ENCODE results near the gene AHCTF1. TPM values are rescaled to one million over a fixed set of nuclear protein-coding genes. Genes with fewer than 3 reads are reported as not detected.

Gene AHCTF1
- 14.6 TPM for polyA plus RNA-seq (2013, experiment 1 of 2)
- 16.2 TPM for polyA plus RNA-seq (2013, experiment 2 of 2)

GRCh38 chr1:246931549-246932365, at the start of gene AHCTF1:
TSS of gene AHCTF1 (minus strand) at chr1:246931948. CDS start at chr1:246918370, 13,578 bp downstream.
- H4K8ac ChIP-seq (ENCODE audit: low read length) = peak within 1 kb of the TSS; percentile 33
- H3K27ac ChIP-seq (ENCODE audit: low read length, poor library complexity, severe bottlenecking) = peak within 1 kb of the TSS; percentile 68
- peaks cover 3% of the 10 kb centered on the region for H3K4me1 ChIP-seq (ENCODE audit: control insufficient read depth, insufficient read depth, low read depth, low read length)
- WGBS = under 1% methylated on average over 81 of the region's 90 CpGs
- H3K4me3 ChIP-seq (ENCODE audit: insufficient read depth in 1 of 2, low read depth in 1 of 2, low read length in 2 of 2) = peak within 1 kb of the TSS; percentile 87 to 99
- H4K91ac ChIP-seq (ENCODE audit: low read length) = peak within 1 kb of the TSS; percentile 43
- H3K18ac ChIP-seq (ENCODE audit: low read depth in 1 of 2, low read length in 2 of 2) = peak within 1 kb of the TSS; percentile 31 to 99
- DNase-seq = peak; percentile 99
- peak within 1 kb of the TSS; percentile 92 for H3K9ac ChIP-seq (ENCODE audit: low read length)
- peak within 1 kb of the TSS; percentile 77 for H2BK120ac ChIP-seq (ENCODE audit: low read depth, low read length)
- peak within 1 kb of the TSS; percentile 36 to 94 for H3K4ac ChIP-seq (ENCODE audit: low read depth in 1 of 2, low read length in 2 of 2)
- H2BK15ac ChIP-seq (ENCODE audit: low read depth, poor library complexity, severe bottlenecking) = peak within 1 kb of the TSS; percentile 26
- peaks cover 5 to 8% of the 10 kb centered on the region in 2 experiments for H3K36me3 ChIP-seq (ENCODE audit: control insufficient read depth in 1 of 2, insufficient read depth in 2 of 2, low read depth in 1 of 2, low read length in 2 of 2)
- no peaks in the 10 kb centered on the region for H3K27me3 ChIP-seq (ENCODE audit: control insufficient read depth in 1 of 2, insufficient read depth in 1 of 2, low read length in 2 of 2)
- no peaks in the 10 kb centered on the region for H3K9me3 ChIP-seq (ENCODE audit: control insufficient read depth, low read length)
- H2AK5ac ChIP-seq (ENCODE audit: low read length, severe bottlenecking) = no peak within 1 kb of the TSS
- H3K4me2 ChIP-seq (ENCODE audit: low read length, poor library complexity, severe bottlenecking) = peak within 1 kb of the TSS; percentile 95
- peak within 1 kb of the TSS in 1 of 2 experiments; percentile 96 for H3K23ac ChIP-seq (ENCODE audit: low read length in 2 of 2)
- H2AFZ ChIP-seq (ENCODE audit: low read depth, low read length) = peak within 1 kb of the TSS; percentile 98
- H3K14ac ChIP-seq (ENCODE audit: low read length in 2 of 2) = peak within 1 kb of the TSS in 1 of 2 experiments; percentile 98
- H2BK12ac ChIP-seq (ENCODE audit: low read length in 2 of 2) = peak within 1 kb of the TSS in 1 of 2 experiments; percentile 72
- H2BK5ac ChIP-seq (ENCODE audit: low read depth, low read length, poor library complexity, severe bottlenecking) = no peak within 1 kb of the TSS
- no peaks in the 10 kb centered on the region for H3K79me1 ChIP-seq (replicated peaks; ENCODE audit: low read length, poor library complexity, severe bottlenecking)

- no peak overlapping the region for H3K14ac ChIP-seq (ENCODE audit: low read length in 2 of 2)
- no peak overlapping the region for H2AK5ac ChIP-seq (ENCODE audit: low read length, severe bottlenecking)
- H4K91ac ChIP-seq (ENCODE audit: low read length) = no peak overlapping the region
- no peak overlapping the region for H3K18ac ChIP-seq (ENCODE audit: low read depth in 1 of 2, low read length in 2 of 2)
- DNase-seq = no peak
- no peak overlapping the region for H3K27ac ChIP-seq (ENCODE audit: low read length, poor library complexity, severe bottlenecking)
- WGBS = 98% methylated on average over 6 of the region's 6 CpGs
- no peak overlapping the region for H4K8ac ChIP-seq (ENCODE audit: low read length)
- peaks cover 0 to 11% of the 10 kb centered on the region in 2 experiments for H3K36me3 ChIP-seq (ENCODE audit: control insufficient read depth in 1 of 2, insufficient read depth in 2 of 2, low read depth in 1 of 2, low read length in 2 of 2)
- no peak overlapping the region for H3K23ac ChIP-seq (ENCODE audit: low read length in 2 of 2)
- H2BK5ac ChIP-seq (ENCODE audit: low read depth, low read length, poor library complexity, severe bottlenecking) = no peak overlapping the region
- no peak overlapping the region for H2BK12ac ChIP-seq (ENCODE audit: low read length in 2 of 2)
- H3K9me3 ChIP-seq (ENCODE audit: control insufficient read depth, low read length) = peaks cover 81% of the 10 kb centered on the region
- H2AFZ ChIP-seq (ENCODE audit: low read depth, low read length) = no peak overlapping the region
- no peak overlapping the region for H2BK120ac ChIP-seq (ENCODE audit: low read depth, low read length)
- no peaks in the 10 kb centered on the region for H3K4me1 ChIP-seq (ENCODE audit: control insufficient read depth, insufficient read depth, low read depth, low read length)
- H3K9ac ChIP-seq (ENCODE audit: low read length) = no peak overlapping the region
- H3K4me2 ChIP-seq (ENCODE audit: low read length, poor library complexity, severe bottlenecking) = no peak overlapping the region
- H3K4me3 ChIP-seq (ENCODE audit: insufficient read depth in 1 of 2, low read depth in 1 of 2, low read length in 2 of 2) = no peak overlapping the region
- no peaks in the 10 kb centered on the region for H3K79me1 ChIP-seq (replicated peaks; ENCODE audit: low read length, poor library complexity, severe bottlenecking)
- no peak overlapping the region for H2BK15ac ChIP-seq (ENCODE audit: low read depth, poor library complexity, severe bottlenecking)
- H3K4ac ChIP-seq (ENCODE audit: low read depth in 1 of 2, low read length in 2 of 2) = no peak overlapping the region
- no peaks in the 10 kb centered on the region for H3K27me3 ChIP-seq (ENCODE audit: control insufficient read depth in 1 of 2, insufficient read depth in 1 of 2, low read length in 2 of 2)
These were observed 47.0 kb upstream of the AHCTF1 start for GRCh38 chr1:246978785-246979184.

GRCh38 chr1:246978281-246978680, 46.5 kb upstream of the AHCTF1 start:
- Histone ChIP-seq H3K4ac (ENCODE audit: low read depth in 1 of 2, low read length in 2 of 2) (no peak overlapping the region), H3K14ac (ENCODE audit: low read length in 2 of 2) (no peak overlapping the region), H3K4me3 (ENCODE audit: insufficient read depth in 1 of 2, low read depth in 1 of 2, low read length in 2 of 2) (no peak overlapping the region), H3K4me2 (ENCODE audit: low read length, poor library complexity, severe bottlenecking) (no peak overlapping the region), H4K8ac (ENCODE audit: low read length) (no peak overlapping the region), H3K27me3 (ENCODE audit: control insufficient read depth in 1 of 2, insufficient read depth in 1 of 2, low read length in 2 of 2) (no peaks in the 10 kb centered on the region), H3K18ac (ENCODE audit: low read depth in 1 of 2, low read length in 2 of 2) (no peak overlapping the region), H2AFZ (ENCODE audit: low read depth, low read length) (no peak overlapping the region), H2BK15ac (ENCODE audit: low read depth, poor library complexity, severe bottlenecking) (no peak overlapping the region), H3K23ac (ENCODE audit: low read length in 2 of 2) (no peak overlapping the region), H4K91ac (ENCODE audit: low read length) (no peak overlapping the region), H3K79me1 (replicated peaks; ENCODE audit: low read length, poor library complexity, severe bottlenecking) (no peaks in the 10 kb centered on the region), H3K36me3 (ENCODE audit: control insufficient read depth in 1 of 2, insufficient read depth in 2 of 2, low read depth in 1 of 2, low read length in 2 of 2) (peaks cover 0 to 8% of the 10 kb centered on the region in 2 experiments), H2BK12ac (ENCODE audit: low read length in 2 of 2) (no peak overlapping the region), H3K9ac (ENCODE audit: low read length) (no peak overlapping the region), H2BK5ac (ENCODE audit: low read depth, low read length, poor library complexity, severe bottlenecking) (no peak overlapping the region), H3K4me1 (ENCODE audit: control insufficient read depth, insufficient read depth, low read depth, low read length) (no peaks in the 10 kb centered on the region), H3K27ac (ENCODE audit: low read length, poor library complexity, severe bottlenecking) (no peak overlapping the region), H2BK120ac (ENCODE audit: low read depth, low read length) (no peak overlapping the region), H3K9me3 (ENCODE audit: control insufficient read depth, low read length) (peaks cover 77% of the 10 kb centered on the region), H2AK5ac (ENCODE audit: low read length, severe bottlenecking) (no peak overlapping the region)
- no peak for DNase-seq
- WGBS = 97% methylated on average over 2 of the region's 2 CpGs

- Histone ChIP-seq H2BK120ac (ENCODE audit: low read depth, low read length) (no peak overlapping the region), H2BK12ac (ENCODE audit: low read length in 2 of 2) (no peak overlapping the region), H3K79me1 (replicated peaks; ENCODE audit: low read length, poor library complexity, severe bottlenecking) (no peaks in the 10 kb centered on the region), H3K18ac (ENCODE audit: low read depth in 1 of 2, low read length in 2 of 2) (no peak overlapping the region), H3K27ac (ENCODE audit: low read length, poor library complexity, severe bottlenecking) (no peak overlapping the region), H3K36me3 (ENCODE audit: control insufficient read depth in 1 of 2, insufficient read depth in 2 of 2, low read depth in 1 of 2, low read length in 2 of 2) (no peaks in the 10 kb centered on the region), H2BK5ac (ENCODE audit: low read depth, low read length, poor library complexity, severe bottlenecking) (no peak overlapping the region), H4K8ac (ENCODE audit: low read length) (no peak overlapping the region), H3K27me3 (ENCODE audit: control insufficient read depth in 1 of 2, insufficient read depth in 1 of 2, low read length in 2 of 2) (no peaks in the 10 kb centered on the region), H3K14ac (ENCODE audit: low read length in 2 of 2) (no peak overlapping the region), H3K4me1 (ENCODE audit: control insufficient read depth, insufficient read depth, low read depth, low read length) (no peaks in the 10 kb centered on the region), H3K4me2 (ENCODE audit: low read length, poor library complexity, severe bottlenecking) (no peak overlapping the region), H2BK15ac (ENCODE audit: low read depth, poor library complexity, severe bottlenecking) (no peak overlapping the region), H3K9me3 (ENCODE audit: control insufficient read depth, low read length) (peaks cover 39% of the 10 kb centered on the region), H2AK5ac (ENCODE audit: low read length, severe bottlenecking) (no peak overlapping the region), H3K9ac (ENCODE audit: low read length) (no peak overlapping the region), H3K4ac (ENCODE audit: low read depth in 1 of 2, low read length in 2 of 2) (no peak overlapping the region), H4K91ac (ENCODE audit: low read length) (no peak overlapping the region), H3K4me3 (ENCODE audit: insufficient read depth in 1 of 2, low read depth in 1 of 2, low read length in 2 of 2) (no peak overlapping the region), H3K23ac (ENCODE audit: low read length in 2 of 2) (no peak overlapping the region), H2AFZ (ENCODE audit: low read depth, low read length) (no peak overlapping the region)
- 99% methylated on average over 7 of the region's 7 CpGs for WGBS
- no peak for DNase-seq
These were observed 40.2 kb upstream of the AHCTF1 start for GRCh38 chr1:246971969-246972368.
